NCI-H1417 treated with DMSO at 0.1 percent for 48 hours (cell line): ENCODE measurements around the gene TMED6.
"Not testable (repeated sequence)": the region's sequence is repeated elsewhere in the genome, so short reads cannot be mapped to it uniquely, and the experiment has no call there.

ENCODE experiments used
- DNase-seq: peaks from one replicate; lab custom pipeline; 2025; lab: John Stamatoyannopoulos, UW

The TMED6 gene

DNA sequence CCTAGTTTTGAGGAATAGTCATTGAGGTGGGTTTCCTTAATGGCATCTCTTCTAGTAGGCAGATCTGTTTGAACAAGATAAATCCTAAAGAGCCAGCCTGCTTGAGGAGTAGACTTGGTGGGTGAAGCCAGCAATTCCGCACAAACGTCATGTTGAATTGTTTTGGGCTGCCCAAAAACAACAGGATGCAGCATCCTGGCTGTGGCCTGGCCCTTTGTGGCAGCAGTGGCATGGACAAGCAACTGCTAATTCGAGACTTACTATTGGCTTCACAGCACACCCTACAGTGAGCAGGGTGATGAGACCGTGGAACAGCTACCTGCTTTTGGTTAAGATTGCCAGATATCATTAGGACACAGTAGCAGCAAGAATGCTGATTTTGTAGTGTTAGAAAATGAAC, 49.7 kb downstream of the TMED6 start:
- no peak for DNase-seq

DNA sequence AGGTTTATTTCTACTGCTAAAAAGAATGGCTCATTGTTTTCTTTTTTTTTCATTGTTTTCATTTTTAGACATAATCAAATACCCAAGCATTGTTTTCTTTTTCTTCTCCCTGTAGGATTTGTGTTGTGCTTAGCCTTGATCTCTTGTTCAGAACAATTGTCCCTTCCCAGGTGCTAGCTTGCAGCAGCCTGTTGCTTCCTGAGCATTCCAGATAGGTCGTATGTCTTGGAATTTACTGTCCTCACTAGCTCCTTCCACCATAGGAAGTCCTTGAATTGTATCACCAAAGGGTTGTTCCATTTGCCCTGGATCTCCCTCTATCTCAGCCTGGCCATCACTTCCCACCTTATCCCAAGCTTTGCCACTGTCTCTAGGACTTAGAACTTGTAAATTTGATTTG, 50.4 kb downstream of the TMED6 start:
- no peak for DNase-seq

DNA sequence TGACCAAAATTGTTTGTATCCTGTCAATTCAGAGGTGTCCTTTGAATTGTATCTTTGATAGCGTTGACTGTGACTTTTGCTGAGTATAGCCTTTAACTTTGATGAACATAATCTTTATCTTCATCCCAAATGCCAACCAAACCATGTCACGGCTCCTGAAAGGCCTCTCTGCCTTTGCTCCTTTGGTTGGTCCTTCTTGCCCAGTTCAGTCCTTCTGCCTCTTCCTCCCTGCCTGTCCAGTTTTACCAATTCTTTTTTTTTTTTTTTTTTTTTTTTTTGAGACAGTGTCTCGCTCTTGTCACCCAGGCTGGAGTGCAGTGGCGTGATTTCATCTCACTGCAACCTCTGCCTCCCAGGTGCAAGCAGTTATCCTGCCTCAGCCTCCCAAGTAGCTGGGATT, 53.3 kb downstream of the TMED6 start:
- DNase-seq, result no peak

- DNase-seq, result not testable (repeated sequence)
These were observed 54.8 kb downstream of the TMED6 start for GRCh38 chr16:69296771-69297170.

DNA sequence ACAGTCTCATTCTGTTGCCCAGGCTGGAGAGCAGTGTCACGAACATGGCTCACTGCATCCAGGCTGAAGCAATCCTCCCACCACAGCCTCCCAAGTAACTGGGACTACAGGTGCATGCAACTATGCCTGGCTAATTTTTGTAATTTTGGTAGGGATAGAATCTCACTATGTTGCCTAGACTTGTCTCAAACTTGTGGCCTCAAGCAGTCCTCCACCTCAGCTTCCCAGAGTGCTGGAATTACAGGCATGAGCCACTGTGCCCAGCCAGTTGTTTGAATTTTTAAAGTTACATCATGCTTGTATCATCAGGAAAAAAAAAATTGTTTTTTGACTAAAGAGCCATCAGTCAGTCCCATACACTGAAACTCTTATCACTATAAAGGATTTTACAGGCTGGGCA, 57.5 kb downstream of the TMED6 start:
- DNase-seq, result no peak

GRCh38 chr16:69293401-69293800, 58.2 kb downstream of the TMED6 start:
- DNase-seq, result no peak
